ENCODE measurements around the gene KIF26B.

KIF26B gene

DNA sequence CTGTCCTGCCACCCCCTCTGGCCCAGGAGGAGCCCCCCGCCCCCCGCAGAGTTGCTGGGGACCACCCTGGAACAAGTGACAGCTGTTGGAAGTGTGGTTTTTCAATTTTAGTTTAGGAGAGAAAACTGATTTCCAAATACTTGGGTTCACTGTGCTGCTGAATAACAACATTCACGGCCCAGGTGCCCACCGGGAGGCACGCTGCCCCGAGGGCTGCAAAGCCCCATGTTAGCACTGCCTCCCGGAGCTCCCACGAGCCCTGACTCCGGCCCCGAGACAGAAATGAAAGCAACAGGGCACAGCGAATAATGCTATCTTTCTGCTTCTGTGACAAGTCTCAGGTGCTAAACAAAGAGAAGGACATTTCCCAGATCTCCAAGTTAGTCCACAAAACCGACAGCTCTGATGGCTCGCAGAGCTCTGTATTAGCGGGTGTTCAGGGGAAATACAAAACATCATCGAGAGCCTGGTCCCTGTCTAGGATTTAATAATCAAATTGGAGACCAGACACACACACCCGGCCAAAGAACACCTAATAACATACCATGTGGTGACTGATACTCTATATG is 451.5 kb downstream of the KIF26B start:
- no peak for DNase-seq

DNA sequence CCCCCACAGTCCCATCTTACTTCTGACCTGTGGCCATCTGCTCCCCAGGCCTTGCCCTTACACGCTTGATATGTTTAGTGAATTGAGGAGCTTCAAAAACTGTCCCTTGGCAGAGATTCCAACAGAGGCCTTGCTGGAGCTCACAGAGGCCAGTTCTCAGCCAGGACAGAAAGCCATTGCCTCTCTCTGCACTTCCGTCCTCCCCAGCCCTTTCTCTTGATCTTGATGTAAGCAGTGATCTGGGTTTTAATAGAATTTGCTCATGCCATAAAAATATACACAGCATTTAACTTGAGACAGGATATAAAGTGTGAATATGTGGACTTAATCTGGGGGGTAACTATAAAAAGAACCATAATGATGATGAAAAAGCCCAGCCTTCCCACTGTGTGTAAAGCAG is 453.5 kb downstream of the KIF26B start:
- no peak for DNase-seq

GRCh38 chr1:245609354-245610150 is 454.8 kb downstream of the KIF26B start:
- DNase-seq: peak; percentile 78

DNA sequence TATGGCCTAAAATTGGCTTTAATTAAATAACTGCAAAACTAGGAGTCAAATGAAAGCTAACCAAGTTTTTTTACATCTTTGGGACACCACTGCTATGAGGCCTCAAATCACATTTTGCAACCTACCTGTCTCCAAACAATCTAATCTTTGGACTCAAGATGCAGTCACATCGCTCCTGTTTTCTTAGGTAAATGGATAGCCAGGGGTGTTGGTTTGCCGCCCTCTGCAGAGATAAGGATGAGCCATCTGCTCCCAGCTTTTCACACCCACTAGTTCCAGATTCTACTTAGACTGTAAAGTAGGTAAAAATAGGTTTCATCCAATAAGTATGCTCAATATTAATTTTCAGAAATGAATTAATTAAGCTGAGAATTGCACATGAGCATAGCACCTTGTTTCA is 456.5 kb downstream of the KIF26B start:
- DNase-seq: no peak

- DNase-seq: no peak
Measured at GRCh38 chr1:245614476-245614875, 459.7 kb downstream of the KIF26B start.

- no peak for DNase-seq
Measured at GRCh38 chr1:245615001-245615400, 460.2 kb downstream of the KIF26B start.

- peak; percentile 98 for DNase-seq
Measured at GRCh38 chr1:245621589-245621988, 466.8 kb downstream of the KIF26B start.

DNA sequence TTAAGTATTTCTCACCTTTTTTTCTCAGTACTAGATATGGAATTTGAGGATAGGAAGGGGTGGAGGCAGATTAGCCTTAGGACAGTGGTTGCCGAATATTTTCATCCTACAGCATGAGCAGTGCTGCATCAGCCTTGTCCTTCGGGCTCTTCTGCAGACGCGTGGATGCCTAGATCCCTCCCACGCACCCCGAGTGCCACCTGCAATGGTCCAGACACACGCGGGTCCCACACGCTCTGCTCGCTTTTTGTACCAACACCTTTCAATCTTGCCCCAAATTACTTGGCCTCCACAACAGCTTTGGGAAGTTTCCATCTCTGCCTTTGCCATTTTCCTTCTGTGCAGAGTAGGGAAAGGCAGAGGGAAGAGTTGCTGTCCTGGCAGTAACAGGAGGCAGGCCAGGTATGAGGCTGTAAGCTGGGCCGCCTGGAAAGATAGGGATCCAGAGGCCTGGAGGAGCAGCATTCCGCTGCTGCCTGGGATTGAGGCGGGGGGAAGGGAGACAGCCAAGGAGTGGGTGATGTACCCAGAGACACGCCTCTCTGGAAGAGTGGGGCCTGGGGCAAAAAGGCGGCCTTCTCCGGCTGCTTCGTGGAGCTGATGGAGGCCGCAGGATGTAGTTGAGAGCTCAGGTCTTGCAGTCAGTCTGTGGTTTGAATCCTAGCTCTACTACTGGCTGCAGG is 467.7 kb downstream of the KIF26B start:
- DNase-seq: peak; percentile 29

DNA sequence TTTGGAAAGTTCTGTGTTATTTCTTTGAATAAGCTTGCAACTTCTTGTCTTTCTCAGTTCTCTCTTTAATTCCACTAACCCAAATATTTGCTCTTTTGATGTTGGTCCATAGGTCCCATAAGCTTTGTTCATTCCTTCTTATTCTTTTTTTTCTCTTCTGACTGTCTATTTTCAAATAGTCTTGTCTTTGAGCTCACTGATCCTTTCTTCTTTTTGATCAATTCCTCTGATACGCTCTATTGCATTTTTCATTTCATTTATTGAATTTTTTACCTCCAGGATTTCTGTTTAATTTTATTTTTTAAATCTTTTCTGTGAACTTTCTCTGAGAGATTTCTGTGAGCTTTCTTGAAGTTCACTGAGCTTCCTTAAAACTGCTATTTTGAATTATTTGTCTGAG is 486.6 kb downstream of the KIF26B start:
- DNase-seq: no peak

GRCh38 chr1:245645406-245645805 is 490.6 kb downstream of the KIF26B start:
- DNase-seq: peak; percentile 58

DNA sequence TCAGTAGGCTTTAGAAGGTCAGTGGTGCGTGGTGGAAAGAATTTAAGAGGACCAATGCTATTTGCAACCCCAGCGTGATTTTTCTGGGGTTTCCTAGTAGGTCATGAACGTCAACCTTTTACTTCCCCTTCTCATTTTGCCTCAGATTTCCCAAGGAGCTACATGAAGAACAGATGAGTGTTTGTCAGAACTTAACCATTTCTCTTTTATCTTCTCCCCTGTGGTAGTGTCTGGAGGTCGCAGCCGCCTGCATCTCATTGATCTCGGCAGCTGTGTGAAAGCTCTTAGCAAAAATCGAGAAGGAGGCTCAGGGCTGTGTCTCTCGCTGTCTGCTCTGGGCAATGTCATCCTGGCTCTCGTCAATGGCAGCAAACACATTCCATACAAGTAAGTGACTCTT is 491.1 kb downstream of the KIF26B start:
- no peak for DNase-seq

GRCh38 chr1:245648749-245649522 is 494.2 kb downstream of the KIF26B start:
- no peak for DNase-seq

- no peak for DNase-seq
Measured at GRCh38 chr1:245649666-245650065, 494.9 kb downstream of the KIF26B start.

DNA sequence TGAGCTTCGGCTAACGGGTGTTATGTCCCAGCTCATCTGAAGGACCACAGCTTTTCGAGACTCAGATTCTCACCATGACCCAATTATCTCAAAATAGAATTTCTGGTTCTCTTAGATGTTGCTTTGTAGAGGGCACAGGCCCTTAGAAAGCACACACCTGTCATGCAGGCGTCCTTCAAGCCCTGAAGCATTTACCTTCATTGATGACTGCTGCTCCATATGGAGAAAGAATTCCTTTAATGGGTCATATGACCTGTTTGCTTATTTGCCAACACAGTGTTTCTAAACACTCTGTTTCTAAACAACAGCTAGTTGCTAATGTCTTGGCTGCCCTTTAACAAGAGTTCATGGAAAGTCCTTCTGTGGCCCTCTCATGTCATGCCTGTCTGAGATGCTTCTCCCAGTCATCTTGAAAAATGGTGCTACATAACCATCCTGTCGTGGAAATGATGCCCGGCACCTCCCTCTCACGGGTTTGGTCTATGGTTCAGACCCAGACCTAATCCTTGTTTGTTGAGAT is 495.7 kb downstream of the KIF26B start:
- no peak for DNase-seq

GRCh38 chr1:245651093-245651492 is 496.3 kb downstream of the KIF26B start:
- no peak for DNase-seq

DNA sequence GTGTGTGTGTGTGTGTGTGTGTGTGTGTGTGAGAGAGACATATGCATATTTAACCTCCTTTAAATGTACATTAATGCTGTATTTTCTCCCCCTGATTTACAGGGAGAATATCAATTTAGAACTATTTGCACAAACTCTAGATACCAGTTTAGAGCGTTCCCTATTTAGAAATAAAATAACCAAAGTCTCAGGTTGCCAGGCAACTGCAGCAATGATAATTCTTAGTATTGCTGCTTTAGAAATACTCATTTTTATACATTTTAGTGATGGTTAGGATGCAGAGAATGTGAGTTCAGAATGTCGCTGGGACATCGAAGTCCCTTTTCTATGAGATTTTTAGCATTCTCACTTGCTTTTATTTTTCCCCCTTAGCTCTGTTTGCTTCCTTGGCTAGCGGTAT is 497.3 kb downstream of the KIF26B start:
- no peak for DNase-seq

- no peak for DNase-seq
Measured at GRCh38 chr1:245652660-245653427, 498.1 kb downstream of the KIF26B start.

DNA sequence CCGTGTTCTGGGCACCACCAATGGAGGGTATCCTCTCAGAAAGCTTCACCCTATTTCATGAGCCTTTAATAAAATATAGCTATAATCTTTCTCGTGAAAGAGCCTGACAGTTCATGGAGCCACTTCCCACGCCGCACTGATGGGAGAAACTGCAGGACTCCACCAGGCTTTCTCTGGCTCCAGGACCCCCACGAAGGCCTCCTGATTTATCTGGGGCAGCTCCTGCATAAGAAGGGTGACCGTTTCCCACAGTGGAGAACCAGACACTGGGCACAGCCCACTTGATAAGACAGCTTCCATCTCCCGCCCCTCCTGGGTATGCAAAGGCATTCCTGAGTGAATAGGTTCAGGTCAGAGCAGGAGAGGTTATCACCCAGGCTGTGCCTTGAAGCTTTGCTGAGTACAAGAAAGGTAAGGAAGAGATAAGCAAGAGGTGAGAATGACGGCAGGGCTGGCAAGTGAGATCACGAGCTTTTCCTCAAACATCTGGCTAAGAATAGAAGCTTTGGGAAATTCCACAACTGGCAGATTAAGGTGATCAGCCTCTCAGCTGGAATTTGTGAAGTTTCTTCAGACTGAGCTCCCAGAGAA is 499.8 kb downstream of the KIF26B start:
- DNase-seq: no peak

DNA sequence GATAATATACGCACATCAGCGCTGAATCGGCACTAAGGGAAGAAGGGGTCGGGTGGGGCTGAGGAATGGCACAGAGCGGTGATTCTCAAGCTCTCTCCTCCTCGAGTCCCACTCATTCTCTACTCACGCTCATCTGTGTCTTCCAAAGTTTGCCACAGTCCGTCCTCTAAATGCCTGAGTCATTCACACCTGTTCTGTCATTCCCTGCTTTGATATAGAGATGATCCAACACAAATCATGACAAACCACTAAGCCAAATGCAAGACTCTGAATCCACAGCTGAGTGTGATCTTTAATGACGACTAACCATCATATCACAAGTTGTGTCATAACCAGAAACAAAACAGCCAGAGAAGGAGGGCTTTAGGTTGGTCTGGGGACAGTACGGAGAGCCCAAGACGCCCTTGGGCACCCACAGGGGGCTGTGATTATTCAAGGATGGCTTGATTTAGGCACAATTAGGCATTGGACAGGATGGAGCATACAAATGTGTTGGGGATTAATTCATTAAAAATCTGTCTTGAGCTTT is 501.5 kb downstream of the KIF26B start:
- DNase-seq: no peak

- no peak for DNase-seq
Measured at GRCh38 chr1:245657371-245657770, 502.6 kb downstream of the KIF26B start.

GRCh38 chr1:245663373-245663772 is 508.6 kb downstream of the KIF26B start:
- DNase-seq: no peak

DNA sequence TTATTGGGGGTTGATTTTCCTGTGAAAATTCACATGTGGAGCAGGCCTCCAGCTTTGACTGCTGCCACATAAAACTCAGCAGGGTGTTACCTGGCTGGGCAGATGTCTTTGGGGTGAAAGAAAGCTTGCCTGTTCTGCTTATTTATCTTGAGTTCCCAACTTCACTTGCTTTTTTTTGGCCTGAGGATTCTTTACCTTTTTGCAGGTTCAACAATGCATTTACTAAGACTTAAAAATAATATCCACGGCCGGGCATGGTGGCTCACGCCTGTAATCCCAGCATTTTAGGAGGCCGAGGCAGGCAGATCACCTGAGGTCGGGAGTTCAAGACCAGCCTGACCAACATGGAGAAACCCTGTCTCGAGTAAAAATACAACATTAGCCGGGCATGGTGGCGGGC is 509.1 kb downstream of the KIF26B start:
- no peak for DNase-seq

Measured in NCI-H69 (cell line).